ENCODE measurements around the gene ID3. TPM values are rescaled to one million over a fixed set of nuclear protein-coding genes. Genes with fewer than 3 reads are reported as not detected.

Gene ID3, protein sequence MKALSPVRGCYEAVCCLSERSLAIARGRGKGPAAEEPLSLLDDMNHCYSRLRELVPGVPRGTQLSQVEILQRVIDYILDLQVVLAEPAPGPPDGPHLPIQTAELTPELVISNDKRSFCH
- polyA plus RNA-seq (ENCODE audit: insufficient read length in 3 of 3): 100 to 1,000 TPM; 277 to 365 (median 359) TPM
- long read RNA-seq, donor 1, transcript ID3-201 (3 exons, 1,251 nt): major isoform, 333 of 370 reads
- long read RNA-seq, donor 1, transcript ID3-202 (2 exons, 623 nt): minor isoform, 8 of 370 reads
- long read RNA-seq, donor 1, partial matches to known transcripts: 0 of 370 reads
- long read RNA-seq, donor 1, other reads (novel, unspliced or antisense): 27 of 370 reads
- long read RNA-seq, donor 2, transcript ID3-203 (2 exons, 892 nt): minor isoform, 5 of 433 reads
- long read RNA-seq, donor 2, transcript ID3-201 (3 exons, 1,251 nt): major isoform, 402 of 433 reads
- long read RNA-seq, donor 2, transcript ID3-202 (2 exons, 623 nt): minor isoform, 10 of 433 reads
- long read RNA-seq, donor 2, partial matches to known transcripts: 0 of 433 reads
- long read RNA-seq, donor 2, other reads (novel, unspliced or antisense): 16 of 433 reads
- long read RNA-seq, donor 3, transcript ID3-202 (2 exons, 623 nt): minor isoform, 19 of 857 reads
- long read RNA-seq, donor 3, transcript ID3-203 (2 exons, 892 nt): minor isoform, 18 of 857 reads
- long read RNA-seq, donor 3, transcript ID3-201 (3 exons, 1,251 nt): major isoform, 777 of 857 reads
- long read RNA-seq, donor 3, partial matches to known transcripts: 0 of 857 reads
- long read RNA-seq, donor 3, other reads (novel, unspliced or antisense): 43 of 857 reads
- long read RNA-seq, donor 4, transcript ID3-201 (3 exons, 1,251 nt): major isoform, 358 of 378 reads
- long read RNA-seq, donor 4, transcript ID3-203 (2 exons, 892 nt): minor isoform, 8 of 378 reads
- long read RNA-seq, donor 4, partial matches to known transcripts: 0 of 378 reads
- long read RNA-seq, donor 4, other reads (novel, unspliced or antisense): 9 of 378 reads
- long read RNA-seq, donor 5: 0 reads
- long read RNA-seq, donor 6, transcript ID3-202 (2 exons, 623 nt): minor isoform, 9 of 398 reads
- long read RNA-seq, donor 6, transcript ID3-201 (3 exons, 1,251 nt): major isoform, 370 of 398 reads
- long read RNA-seq, donor 6, transcript ID3-203 (2 exons, 892 nt): minor isoform, 6 of 398 reads
- long read RNA-seq, donor 6, partial matches to known transcripts: 0 of 398 reads
- long read RNA-seq, donor 6, other reads (novel, unspliced or antisense): 13 of 398 reads
- long read RNA-seq, donor 7, transcript ID3-202 (2 exons, 623 nt): minor isoform, 10 of 667 reads
- long read RNA-seq, donor 7, transcript ID3-201 (3 exons, 1,251 nt): major isoform, 611 of 667 reads
- long read RNA-seq, donor 7, transcript ID3-203 (2 exons, 892 nt): minor isoform, 17 of 667 reads
- long read RNA-seq, donor 7, partial matches to known transcripts: 0 of 667 reads
- long read RNA-seq, donor 7, other reads (novel, unspliced or antisense): 29 of 667 reads
- long read RNA-seq, donor 8, transcript ID3-203 (2 exons, 892 nt): minor isoform, 10 of 850 reads
- long read RNA-seq, donor 8, transcript ID3-201 (3 exons, 1,251 nt): major isoform, 782 of 850 reads
- long read RNA-seq, donor 8, transcript ID3-202 (2 exons, 623 nt): minor isoform, 31 of 850 reads
- long read RNA-seq, donor 8, partial matches to known transcripts: 0 of 850 reads
- long read RNA-seq, donor 8, other reads (novel, unspliced or antisense): 27 of 850 reads
- long read RNA-seq, donor 9, transcript ID3-203 (2 exons, 892 nt): minor isoform, 14 of 570 reads
- long read RNA-seq, donor 9, transcript ID3-201 (3 exons, 1,251 nt): major isoform, 531 of 570 reads
- long read RNA-seq, donor 9, transcript ID3-202 (2 exons, 623 nt): minor isoform, 7 of 570 reads
- long read RNA-seq, donor 9, partial matches to known transcripts: 6 of 570 reads
- long read RNA-seq, donor 9, other reads (novel, unspliced or antisense): 12 of 570 reads
- long read RNA-seq, donor 10, transcript ID3-203 (2 exons, 892 nt): minor isoform, 16 of 571 reads
- long read RNA-seq, donor 10, transcript ID3-201 (3 exons, 1,251 nt): major isoform, 522 of 571 reads
- long read RNA-seq, donor 10, transcript ID3-202 (2 exons, 623 nt): minor isoform, 7 of 571 reads
- long read RNA-seq, donor 10, partial matches to known transcripts: 0 of 571 reads
- long read RNA-seq, donor 10, other reads (novel, unspliced or antisense): 26 of 571 reads
- long read RNA-seq, donor 11, transcript ID3-203 (2 exons, 892 nt): minor isoform, 5 of 387 reads
- long read RNA-seq, donor 11, transcript ID3-201 (3 exons, 1,251 nt): major isoform, 368 of 387 reads
- long read RNA-seq, donor 11, partial matches to known transcripts: 0 of 387 reads
- long read RNA-seq, donor 11, other reads (novel, unspliced or antisense): 14 of 387 reads
- long read RNA-seq, donor 12, transcript ID3-201 (3 exons, 1,251 nt): major isoform, 208 of 236 reads
- long read RNA-seq, donor 12, partial matches to known transcripts: 9 of 236 reads
- long read RNA-seq, donor 12, other reads (novel, unspliced or antisense): 12 of 236 reads
- long read RNA-seq, donor 13, transcript ID3-201 (3 exons, 1,251 nt): major isoform, 964 of 1,050 reads
- long read RNA-seq, donor 13, transcript ID3-203 (2 exons, 892 nt): minor isoform, 25 of 1,050 reads
- long read RNA-seq, donor 13, transcript ID3-202 (2 exons, 623 nt): minor isoform, 13 of 1,050 reads
- long read RNA-seq, donor 13, partial matches to known transcripts: 0 of 1,050 reads
- long read RNA-seq, donor 13, other reads (novel, unspliced or antisense): 48 of 1,050 reads
- long read RNA-seq, donor 14, transcript ID3-202 (2 exons, 623 nt): minor isoform, 10 of 595 reads
- long read RNA-seq, donor 14, transcript ID3-201 (3 exons, 1,251 nt): major isoform, 474 of 595 reads
- long read RNA-seq, donor 14, transcript ID3-203 (2 exons, 892 nt): minor isoform, 13 of 595 reads
- long read RNA-seq, donor 14, partial matches to known transcripts: 71 of 595 reads
- long read RNA-seq, donor 14, other reads (novel, unspliced or antisense): 27 of 595 reads
- long read RNA-seq, donor 15, transcript ID3-203 (2 exons, 892 nt): minor isoform, 5 of 248 reads
- long read RNA-seq, donor 15, transcript ID3-201 (3 exons, 1,251 nt): major isoform, 234 of 248 reads
- long read RNA-seq, donor 15, partial matches to known transcripts: 0 of 248 reads
- long read RNA-seq, donor 15, other reads (novel, unspliced or antisense): 6 of 248 reads
- long read RNA-seq, donor 16, transcript ID3-201 (3 exons, 1,251 nt): major isoform, 1,139 of 1,243 reads
- long read RNA-seq, donor 16, transcript ID3-203 (2 exons, 892 nt): minor isoform, 21 of 1,243 reads
- long read RNA-seq, donor 16, transcript ID3-202 (2 exons, 623 nt): minor isoform, 26 of 1,243 reads
- long read RNA-seq, donor 16, partial matches to known transcripts: 24 of 1,243 reads
- long read RNA-seq, donor 16, other reads (novel, unspliced or antisense): 33 of 1,243 reads

DNA sequence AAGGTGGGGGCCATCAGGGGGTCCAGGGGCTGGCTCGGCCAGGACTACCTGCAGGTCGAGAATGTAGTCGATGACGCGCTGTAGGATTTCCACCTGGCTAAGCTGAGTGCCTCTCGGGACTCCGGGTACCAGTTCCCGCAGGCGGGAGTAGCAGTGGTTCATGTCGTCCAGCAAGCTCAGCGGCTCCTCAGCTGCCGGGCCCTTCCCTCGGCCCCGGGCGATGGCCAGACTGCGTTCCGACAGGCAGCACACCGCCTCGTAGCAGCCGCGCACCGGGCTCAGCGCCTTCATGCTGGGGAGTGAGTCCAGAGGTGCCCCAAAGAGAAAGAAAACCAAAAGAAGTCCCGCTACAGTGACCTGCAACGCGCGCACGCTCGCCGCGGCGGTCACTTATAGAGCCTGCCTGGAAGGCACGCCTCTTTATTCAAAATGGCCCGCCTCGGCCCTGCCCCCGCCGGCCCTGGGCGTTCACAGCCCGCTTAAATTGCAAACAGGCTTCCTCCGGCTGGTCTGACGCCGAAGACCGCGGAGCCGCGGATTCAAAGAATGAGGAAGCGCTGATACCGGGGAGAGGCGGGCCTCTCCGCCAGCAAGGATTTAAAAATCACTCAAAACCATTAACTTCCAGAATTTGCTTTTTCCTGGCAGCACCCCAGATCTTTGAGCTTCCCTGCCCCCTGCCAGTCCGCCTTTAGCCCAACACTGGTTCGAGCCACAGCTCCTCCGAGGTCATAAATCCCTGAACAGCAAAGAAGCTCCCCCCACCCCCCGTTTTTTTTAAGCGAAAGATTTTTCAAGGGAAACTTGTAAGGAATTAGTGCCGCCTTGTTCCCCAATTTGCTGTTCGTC, at the start of gene ID3:
TSS of gene ID3 (minus strand) at position 366 of the 849 bp plus-strand sequence. CDS start at position 291, 75 bp downstream.
- DNase-seq (ENCODE audit: extremely low read depth in 1 of 11, low read depth in 9 of 11, low spot score in 4 of 11): peak; percentile 88 to 97 (median 94)

DNA sequence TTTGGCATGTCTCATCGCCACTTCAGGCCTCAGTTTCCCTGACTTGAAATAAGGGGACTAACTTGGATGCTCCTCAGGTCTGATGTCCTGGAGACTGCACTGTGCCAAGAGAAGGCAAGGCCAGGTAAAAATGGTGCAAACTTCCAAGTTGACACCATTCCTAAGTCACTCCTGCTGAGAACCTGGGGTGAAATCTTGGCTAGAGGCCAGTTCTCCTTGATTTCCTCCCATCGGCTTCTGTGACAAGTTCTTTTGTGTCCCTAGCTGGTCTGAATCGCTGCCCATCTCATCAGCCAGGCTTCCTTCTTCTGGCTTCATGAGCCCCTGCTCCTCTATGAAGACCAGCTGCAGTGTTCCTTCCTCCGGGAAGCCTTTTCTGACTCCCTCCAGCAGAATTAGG, 48.6 kb upstream of the ID3 start:
- no peak for DNase-seq (ENCODE audit: extremely low read depth in 1 of 11, low read depth in 9 of 11, low spot score in 4 of 11)

DNA sequence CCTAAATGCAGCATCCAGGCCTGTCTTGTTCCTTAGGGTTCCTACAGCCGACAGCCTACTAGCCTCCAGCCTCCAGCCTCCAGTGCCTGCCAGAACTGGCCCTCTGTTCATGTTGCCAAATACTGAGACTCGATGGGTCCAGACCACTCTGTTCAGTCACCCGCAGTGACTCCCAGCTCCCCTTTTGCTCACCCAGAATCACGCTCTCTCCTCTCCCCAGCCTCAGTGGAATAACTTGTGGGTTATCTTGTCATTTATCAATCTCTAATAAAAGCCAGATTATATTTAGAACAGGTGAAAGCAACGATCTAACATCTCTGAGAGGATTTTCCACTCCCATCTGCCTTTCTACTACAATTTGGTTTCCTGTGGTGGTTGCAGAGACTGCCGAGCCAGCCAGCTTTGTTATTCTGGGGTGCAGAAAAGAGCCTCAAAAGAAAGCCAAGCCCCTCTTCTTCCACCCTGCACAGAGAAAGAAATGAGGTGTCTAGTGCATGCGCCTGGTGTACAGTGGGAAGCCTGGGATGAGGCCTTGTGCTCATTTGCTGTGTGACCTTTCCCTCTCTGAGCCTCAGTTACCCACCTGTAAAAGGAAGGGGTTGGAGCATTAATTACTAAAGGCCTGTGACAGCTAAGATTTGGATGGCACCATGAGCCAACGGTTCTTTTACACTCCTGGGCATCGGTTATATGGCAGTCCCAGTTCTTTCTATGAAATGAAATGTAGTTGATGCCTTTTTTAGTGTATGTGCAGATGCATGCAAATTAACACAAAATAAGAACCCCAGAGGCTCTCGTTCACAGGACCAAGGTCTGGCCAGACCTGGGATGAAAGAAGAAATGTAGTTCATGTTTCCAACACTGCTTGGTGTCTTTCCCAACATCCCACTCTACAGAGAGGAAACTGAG, 42.9 kb upstream of the ID3 start:
- no peak for DNase-seq (ENCODE audit: extremely low read depth in 1 of 11, low read depth in 9 of 11, low spot score in 4 of 11)

DNA sequence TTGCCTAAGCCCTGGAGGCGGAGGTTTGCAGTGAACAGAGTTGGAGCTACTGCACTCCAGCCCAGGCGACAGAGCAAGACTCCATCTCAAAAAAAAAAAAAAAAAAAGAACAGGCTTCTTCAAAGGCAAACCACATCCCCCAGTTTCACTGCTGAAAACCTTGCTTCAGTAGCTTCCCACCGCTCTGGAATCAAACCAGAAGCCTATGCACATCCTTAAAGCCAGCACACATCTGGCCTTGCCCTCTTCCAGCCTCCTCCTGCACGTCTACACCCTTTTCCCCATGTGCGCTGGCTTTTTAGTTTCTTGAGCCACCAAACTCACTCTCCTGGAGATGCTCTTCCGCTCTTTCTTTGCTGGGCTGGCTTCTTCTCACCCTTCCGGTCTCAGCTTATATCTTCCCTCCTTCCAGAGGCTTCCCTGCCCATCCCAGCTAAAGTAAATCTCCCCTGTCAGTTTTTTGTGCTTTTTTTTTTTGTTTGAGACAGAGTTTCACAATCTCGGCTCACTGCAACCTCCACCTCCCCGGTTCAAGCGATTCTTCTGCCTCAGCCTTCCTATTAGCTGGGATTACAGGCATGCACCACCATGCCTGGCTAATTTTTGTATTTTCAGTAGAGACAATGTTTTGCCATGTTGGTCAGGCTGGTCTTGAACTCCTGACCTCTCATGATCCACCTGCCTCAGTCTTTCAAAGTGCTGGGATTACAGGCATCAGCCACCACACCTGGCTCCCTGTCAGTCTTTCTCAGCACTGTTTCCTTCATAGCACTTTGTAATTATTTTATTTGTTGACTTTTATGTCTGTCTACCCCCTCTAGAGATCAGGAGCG, 42.0 kb upstream of the ID3 start:
- no peak for DNase-seq (ENCODE audit: extremely low read depth in 1 of 11, low read depth in 9 of 11, low spot score in 4 of 11)

DNA sequence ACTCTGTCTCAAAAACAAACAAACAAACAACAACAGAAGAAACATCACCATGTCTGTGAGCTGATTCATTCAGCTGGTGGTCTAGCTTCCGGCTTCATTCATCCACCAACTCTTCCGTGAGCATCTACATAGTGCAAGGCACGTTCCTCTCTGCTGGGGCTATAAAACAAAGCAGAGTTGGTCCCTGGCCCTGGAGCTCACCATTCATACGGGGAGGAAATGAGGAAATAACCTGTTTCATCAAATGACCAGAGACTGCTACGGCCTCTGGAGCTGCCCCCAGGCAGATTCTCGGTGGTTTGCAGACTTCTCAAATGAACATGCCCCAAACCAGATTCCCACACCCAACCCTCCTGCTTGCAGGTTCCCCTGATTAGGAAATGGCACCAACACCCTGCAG, 41.0 kb upstream of the ID3 start:
- DNase-seq (ENCODE audit: extremely low read depth in 1 of 11, low read depth in 9 of 11, low spot score in 4 of 11): no peak

DNA sequence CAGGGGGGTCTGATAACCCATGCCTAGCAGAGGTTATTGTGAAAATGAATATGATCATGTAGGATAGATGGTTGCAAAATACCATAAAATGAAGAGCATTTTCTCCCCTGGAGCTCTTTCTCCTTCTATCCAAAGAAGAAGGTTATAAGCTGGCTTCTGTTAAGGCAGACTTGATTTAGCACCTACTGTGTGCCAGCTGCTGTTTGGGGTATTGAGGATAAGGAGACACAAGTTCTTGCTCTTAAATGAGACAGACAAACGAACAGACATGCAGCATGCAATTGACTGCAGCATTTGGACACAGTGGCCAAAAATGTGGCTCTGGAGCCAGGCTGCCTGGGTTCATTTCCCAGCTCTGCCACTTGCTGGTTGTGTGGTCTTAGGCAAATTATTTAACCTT, 39.8 kb upstream of the ID3 start:
- no peak for DNase-seq (ENCODE audit: extremely low read depth in 1 of 11, low read depth in 9 of 11, low spot score in 4 of 11)

DNA sequence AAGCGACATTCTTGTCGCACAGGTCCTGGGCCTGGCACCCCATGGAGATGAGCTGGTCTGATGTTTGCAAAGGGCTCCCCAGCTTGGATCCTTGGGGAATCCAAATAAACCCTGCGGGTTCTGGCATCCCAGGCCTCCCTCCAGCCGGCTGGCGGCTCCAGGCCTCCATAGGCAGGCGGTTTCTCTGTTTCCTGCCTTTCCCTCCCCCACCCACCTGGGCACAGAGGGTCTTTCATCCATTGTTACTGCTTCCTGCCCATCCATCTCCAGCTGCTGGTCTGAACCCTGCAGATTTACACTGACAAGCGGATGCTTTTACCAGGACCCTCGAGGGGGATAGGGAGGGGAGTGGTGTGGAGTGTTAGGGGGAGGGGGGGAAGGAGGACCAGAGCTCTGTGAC, 39.1 kb upstream of the ID3 start:
- peak in 1 of 11 donors; percentile 61 for DNase-seq (ENCODE audit: extremely low read depth in 1 of 11, low read depth in 9 of 11, low spot score in 4 of 11)

DNA sequence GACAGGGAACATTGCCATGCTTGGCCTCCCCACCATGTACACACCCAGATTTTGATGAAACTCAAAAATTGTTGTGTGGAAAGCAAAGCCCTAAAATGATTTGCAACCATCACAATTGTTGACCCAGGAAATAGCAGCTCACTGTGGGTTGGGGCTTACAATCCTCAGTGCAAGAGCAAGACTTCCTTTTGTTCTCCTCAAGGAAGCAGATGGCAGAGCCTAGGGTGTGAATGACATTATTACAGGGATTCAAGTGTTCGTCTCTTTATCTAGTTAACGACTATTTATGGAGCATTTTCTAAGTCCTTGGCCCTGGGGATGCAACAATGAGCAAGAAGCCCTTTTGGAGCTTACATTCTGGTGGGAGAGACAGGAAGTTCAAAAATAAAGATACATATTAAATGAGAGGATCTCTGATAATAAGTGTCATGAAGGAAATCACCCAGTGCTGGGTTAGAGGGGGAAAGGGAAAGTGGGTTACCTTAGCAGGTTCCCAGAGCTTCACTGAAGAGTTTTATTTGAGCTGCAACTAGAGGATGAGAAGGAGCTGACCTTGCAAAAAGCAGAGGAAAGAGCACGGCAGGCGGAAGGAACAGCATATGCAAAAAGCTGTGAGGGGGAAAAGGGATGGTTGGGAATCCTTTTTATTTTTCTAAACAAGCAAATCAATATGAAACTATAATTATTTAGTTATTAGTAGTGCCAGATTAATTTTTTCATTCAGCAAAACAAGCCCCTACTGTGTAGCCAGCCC, 38.5 kb upstream of the ID3 start:
- no peak for DNase-seq (ENCODE audit: extremely low read depth in 1 of 11, low read depth in 9 of 11, low spot score in 4 of 11)

DNA sequence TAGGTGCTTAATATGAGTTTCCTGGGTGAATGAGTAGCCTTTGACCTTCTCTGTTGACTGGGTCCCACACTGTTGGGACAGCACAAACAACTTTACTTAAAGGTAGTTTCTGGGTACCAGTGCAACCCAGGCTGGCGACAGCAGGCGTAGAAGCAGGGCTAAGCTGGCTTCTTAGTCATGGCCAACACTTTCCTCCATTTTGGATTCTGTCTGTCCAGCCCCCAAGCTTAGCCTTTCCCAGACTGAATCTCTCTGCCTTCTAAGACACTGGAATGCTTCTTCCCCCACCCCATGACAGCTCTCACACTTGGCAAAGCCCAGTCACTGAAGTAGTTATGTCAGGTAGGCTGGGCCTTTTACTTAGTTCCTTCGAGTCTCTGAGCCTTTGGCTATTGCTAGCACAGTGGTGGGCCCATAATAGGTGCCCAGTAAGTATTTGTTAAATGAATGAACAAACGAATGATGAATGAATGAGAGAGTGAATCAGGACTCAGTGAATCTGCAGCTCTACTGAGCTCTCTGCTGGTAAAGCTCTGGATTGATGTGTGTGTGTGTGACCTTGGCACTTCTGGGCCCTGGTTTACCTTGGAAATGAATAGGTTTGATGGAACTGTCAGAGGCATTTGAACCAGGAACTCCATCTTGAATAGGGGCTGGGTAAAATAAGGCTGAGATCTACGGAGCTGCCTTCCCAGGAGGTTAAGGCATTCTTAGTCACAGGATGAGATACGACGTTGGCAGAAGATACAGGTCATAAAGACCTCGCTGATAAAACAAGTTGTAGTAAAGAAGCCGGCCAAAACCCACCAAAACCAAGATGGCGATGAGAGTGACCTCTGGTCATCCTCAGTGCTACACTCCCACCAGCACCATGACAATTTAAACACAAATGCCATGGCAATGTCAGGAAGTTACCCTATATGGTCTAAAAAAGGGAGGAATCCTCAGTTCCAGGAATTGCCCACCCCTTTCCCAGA, 37.4 kb upstream of the ID3 start:
- no peak for DNase-seq (ENCODE audit: extremely low read depth in 1 of 11, low read depth in 9 of 11, low spot score in 4 of 11)

DNA sequence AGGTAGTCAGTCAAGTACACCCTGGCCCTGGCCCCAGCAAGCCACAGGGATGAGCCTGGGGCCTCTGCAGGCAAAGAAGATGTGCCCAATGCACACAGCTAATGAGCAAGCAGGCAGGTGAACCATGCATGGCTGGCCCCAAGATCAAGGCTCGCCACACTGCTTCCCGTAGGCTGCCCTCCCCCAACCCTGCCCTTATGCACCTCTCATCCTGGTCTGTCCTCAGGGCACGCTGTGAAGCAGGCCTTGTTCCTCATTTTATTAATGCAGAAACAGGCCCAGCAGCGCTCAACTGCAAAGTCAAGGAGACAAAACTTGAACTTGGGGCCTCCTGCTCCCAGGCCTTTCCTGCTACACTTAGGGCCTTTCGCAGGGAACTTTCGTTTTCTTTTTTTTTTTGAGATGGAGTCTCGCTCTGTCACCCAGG, 35.6 kb upstream of the ID3 start:
- no peak for DNase-seq (ENCODE audit: extremely low read depth in 1 of 11, low read depth in 9 of 11, low spot score in 4 of 11)
